GM18861 (cell line): ENCODE data around the gene MTARC1.

Experiments used
- ATAC-seq: cut with Tn5 transposase; IDR thresholded peaks from one replicate; pipeline ENCODE4 v1.9.1; 2021; ENCODE audit not compliant: unreplicated experiment

MTARC1 gene

GRCh38 chr1:220827445-220828178 lies 40.9 kb downstream of the MTARC1 start:
- ATAC-seq: no peak

DNA sequence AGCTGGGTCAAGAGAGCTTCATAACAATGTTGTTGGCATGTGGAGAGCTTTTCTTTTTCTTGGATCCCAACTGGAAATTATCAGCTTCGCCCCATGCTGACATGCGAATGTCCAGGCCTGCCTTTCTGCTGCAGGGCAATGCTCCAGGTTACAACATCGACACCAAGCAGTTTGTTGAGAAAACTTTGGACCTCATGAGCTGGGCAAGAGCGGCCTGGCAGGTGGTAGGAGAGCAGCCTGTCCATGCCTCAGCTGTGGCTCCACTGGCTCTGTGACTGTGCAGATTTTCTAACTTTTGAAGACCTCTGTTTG lies 41.4 kb downstream of the MTARC1 start:
- ATAC-seq: no peak

GRCh38 chr1:220828950-220829586 lies 42.4 kb downstream of the MTARC1 start:
- no peak for ATAC-seq

GRCh38 chr1:220833436-220833835 lies 46.7 kb downstream of the MTARC1 start:
- ATAC-seq: no peak

GRCh38 chr1:220834155-220834870 lies 47.6 kb downstream of the MTARC1 start:
- no peak for ATAC-seq
